SHP77 (cell line): ENCODE data around the gene MYLIP.

Experiments
- DNase-seq, 2 experiments: peaks; one replicate each; lab custom pipeline; 2025; lab: John Stamatoyannopoulos, UW

The MYLIP gene

GRCh38 chr6:16128759-16129622 lies at the start of gene MYLIP:
TSS of gene MYLIP (plus strand) at chr6:16129086. CDS start at chr6:16129323, 237 bp downstream.
- DNase-seq, result peak; percentile 90 to 94

- no peak for DNase-seq
These were observed 49.5 kb upstream of the MYLIP start for GRCh38 chr6:16079354-16079753.

- DNase-seq, result no peak
These were observed 48.7 kb upstream of the MYLIP start for GRCh38 chr6:16080204-16080603.

- no peak for DNase-seq
These were observed 47.6 kb upstream of the MYLIP start for GRCh38 chr6:16081326-16081725.

- DNase-seq, result no peak
These were observed 46.5 kb upstream of the MYLIP start for GRCh38 chr6:16082361-16082760.

- no peak for DNase-seq
These were observed 41.9 kb upstream of the MYLIP start for GRCh38 chr6:16086965-16087364.

GRCh38 chr6:16087386-16087785 lies 41.5 kb upstream of the MYLIP start:
- no peak for DNase-seq

GRCh38 chr6:16088409-16088808 lies 40.5 kb upstream of the MYLIP start:
- DNase-seq, result no peak

GRCh38 chr6:16089232-16090062 lies 39.4 kb upstream of the MYLIP start:
- no peak for DNase-seq

- no peak for DNase-seq
These were observed 38.4 kb upstream of the MYLIP start for GRCh38 chr6:16090452-16090851.

GRCh38 chr6:16090920-16091319 lies 38.0 kb upstream of the MYLIP start:
- DNase-seq, result no peak

- no peak for DNase-seq
These were observed 36.7 kb upstream of the MYLIP start for GRCh38 chr6:16092140-16092539.

- DNase-seq, result no peak
These were observed 35.9 kb upstream of the MYLIP start for GRCh38 chr6:16092990-16093389.

GRCh38 chr6:16095180-16095579 lies 33.7 kb upstream of the MYLIP start:
- no peak for DNase-seq

GRCh38 chr6:16097382-16098171 lies 31.3 kb upstream of the MYLIP start:
- DNase-seq, result no peak

- DNase-seq, result no peak
These were observed 30.7 kb upstream of the MYLIP start for GRCh38 chr6:16098211-16098610.

- DNase-seq, result peak; percentile 14 to 21
These were observed 26.7 kb upstream of the MYLIP start for GRCh38 chr6:16102208-16102607.

GRCh38 chr6:16103722-16104121 lies 25.2 kb upstream of the MYLIP start:
- DNase-seq, result no peak

- no peak for DNase-seq
These were observed 24.1 kb upstream of the MYLIP start for GRCh38 chr6:16104624-16105433.

- no peak for DNase-seq
These were observed 23.0 kb upstream of the MYLIP start for GRCh38 chr6:16105854-16106253.
